HG03342 (cell line): ENCODE results near the gene ASTN2.

Experiments
- ATAC-seq: cut with Tn5 transposase; IDR thresholded peaks from one replicate; pipeline ENCODE4 v1.9.1; 2021; ENCODE audit warnings: mild to moderate bottlenecking, moderate library complexity; ENCODE audit not compliant: unreplicated experiment

Gene ASTN2

DNA sequence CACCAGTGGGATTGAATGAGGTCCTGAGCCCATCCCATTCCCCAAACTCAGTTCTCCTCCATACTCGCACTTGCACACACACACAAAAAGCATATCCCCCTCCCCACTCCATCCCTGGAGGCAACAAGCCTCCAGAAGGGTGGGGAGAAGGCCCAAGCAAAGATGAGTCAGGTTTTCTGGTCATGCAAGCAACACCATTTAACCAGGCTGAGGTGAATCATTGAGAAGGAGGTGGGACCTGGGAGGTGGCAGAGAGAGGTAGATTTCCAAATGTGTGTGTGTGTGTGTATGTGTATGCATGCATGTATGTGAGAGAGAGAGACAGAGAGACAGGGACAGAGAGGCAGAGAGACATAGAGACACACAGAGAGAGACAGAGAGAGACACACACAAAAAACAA, 913.0 kb downstream of the ASTN2 start:
- no peak for ATAC-seq

DNA sequence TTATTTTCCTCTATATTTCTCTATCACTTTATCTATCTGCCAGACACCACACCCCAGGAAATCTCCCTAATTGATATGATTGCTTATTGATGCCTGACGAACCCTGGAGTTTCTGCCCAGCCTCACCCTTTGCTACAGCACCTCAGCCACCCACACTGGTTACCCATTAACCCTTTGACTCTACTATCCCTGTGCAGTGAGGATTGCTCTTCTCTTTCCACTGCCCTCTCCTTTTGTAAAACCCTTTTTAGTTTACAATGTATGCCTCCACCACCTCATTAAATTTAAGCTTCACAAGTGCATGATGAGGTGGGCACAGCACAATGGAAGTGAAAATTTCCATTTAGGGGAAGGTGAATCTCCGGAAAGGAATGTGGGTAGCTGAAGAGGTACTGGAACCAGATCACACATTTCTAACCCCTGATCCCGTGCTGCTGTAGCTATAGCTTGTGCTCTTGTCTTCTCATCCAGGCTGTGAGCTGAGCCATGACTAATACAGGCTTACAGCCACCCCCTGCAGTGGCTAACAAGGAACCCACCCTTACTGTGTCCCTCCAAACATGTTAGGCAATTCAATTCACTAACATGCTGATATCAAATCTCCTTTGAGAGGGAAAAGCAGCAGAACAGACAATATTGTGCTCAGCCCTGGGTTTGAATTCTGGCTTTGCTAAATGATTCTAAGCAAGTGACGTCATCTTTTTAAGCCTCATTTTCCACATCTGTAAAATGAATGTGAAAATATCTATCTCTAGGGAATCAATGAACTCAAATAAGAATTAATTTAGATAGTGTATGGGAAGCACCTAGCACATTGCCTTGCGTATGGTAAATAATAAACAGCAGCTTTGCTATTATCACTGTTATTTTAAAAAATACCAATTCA, 914.6 kb downstream of the ASTN2 start:
- no peak for ATAC-seq

DNA sequence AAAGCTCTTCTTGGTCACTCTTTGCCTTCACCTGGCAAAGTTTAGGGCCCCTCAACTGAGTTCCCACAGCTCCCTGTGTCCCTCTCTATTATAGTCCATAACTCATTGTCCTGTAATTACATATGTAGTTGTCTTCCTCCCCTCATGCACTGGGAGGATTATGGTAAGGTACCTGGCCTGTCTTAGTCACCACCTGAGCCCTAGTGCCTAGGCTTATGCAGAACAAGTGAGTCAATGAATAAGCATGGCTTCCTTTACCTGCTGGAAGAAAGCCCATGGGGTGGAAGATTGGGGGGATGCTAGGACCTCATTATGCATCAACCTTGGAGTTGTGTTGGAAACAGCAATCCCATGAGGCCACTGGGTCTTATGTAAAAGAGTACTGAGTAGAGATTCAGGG, 915.4 kb downstream of the ASTN2 start:
- no peak for ATAC-seq

DNA sequence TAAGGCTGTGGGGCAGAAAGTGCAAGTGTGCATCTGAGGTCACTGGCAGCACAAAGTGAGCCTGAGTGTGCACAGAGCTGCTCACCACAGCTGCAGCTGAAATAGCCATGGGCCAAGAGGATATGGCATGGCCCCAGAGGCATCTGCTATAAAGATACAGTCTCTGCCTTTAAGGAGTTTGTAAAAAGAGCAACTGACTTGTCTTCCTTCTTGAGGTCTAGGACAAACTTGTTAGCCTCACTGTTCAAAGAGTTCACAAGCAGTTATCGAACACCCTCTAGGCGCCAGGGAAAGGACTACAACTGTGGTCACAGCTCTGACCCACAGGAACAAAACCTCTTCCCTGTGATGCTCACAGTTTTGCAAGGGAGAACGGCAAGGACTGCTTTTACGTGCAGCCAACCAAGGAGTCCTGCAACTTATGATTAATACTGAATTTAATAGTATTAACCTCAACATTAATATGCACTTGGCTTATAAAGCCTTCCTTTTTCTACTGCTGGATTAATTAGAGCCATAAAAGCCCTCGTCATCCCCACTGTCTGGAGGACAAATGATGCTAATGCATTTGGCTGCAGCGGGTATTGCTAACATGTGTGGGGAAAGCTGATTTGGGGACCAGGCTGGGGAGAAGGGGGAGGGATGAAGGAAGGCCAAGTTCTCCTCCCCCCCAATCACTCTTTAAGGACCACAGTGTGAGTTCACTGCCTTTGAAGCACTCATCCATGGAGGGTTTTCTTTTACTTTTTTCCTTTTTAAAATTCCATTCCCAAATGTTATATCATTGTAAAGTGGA, 917.6 kb downstream of the ASTN2 start:
- no peak for ATAC-seq

DNA sequence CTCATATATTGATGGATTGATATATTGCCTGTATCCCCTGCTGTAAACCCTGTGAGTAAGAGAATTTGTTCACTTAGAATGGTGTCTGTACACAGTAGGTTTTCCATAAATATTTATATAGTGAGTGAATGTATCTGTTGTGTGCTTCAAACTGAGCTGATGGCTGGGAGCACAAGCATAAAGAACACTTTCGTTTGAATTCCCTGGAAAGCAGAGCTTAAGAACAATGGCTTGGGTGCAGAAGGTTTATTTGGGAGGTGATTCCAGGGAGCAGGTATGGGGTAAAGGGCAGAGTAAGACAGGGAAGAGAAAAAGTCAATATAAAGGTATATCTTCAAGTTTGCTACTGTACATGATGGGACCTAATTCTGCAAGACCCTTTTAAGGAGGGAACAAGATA, 918.7 kb downstream of the ASTN2 start:
- no peak for ATAC-seq

DNA sequence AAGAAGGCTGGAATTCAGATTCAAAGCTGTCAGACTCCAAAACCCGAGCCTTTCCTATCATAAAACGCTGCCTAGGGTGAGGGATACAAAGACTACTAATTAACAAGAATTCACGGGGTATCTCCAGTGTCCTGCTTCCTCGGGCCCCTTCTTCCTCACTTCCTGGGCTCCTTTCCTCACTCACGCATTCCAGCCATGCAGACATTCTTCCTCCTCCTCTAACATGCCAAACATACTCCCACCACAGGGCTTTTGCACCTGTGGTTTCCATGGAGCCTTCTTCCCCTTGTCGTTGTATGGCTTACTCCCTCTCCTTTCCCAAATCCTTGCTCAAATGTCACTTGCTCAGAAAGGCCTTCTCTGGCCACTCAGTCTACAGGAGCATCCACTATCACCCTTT, 919.1 kb downstream of the ASTN2 start:
- no peak for ATAC-seq

DNA sequence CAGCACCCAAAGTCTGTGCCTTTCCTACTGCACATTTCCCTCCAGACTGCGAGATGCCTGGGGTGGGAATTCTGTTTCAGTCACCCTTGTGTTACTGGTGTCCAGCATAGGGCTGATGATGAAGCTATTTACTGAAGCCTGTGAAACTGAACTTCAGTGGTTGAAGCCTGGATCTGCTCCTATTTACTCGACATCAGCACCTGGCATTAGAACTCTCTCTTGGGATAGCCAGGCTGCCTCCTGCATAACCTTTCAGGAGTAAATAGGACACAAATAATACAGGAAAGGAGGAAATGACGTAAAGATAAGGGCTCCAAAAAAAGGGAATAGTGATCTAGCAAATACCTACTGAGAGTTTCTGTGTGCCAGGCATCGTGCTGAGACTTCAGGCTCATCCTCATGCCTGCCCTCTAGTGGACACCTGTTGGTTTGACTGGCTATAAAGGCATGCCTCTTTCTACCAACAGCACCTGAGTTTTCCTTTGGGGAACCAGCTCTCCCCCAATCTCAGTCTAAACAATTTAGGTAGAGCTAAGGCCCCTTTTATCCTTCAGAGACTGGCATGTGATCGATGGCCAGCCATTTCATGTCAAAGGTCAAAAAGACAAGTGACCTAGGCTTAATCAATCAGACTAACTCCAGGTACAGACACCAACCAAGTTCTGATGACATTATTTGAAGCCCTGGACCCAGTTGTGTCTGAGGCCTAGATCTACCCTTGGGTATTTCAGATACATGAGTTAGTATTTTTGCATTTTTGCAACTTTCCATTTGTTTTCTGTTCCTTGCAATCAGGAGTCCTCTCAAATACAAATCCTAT, 919.8 kb downstream of the ASTN2 start:
- ATAC-seq = peak; percentile 70

DNA sequence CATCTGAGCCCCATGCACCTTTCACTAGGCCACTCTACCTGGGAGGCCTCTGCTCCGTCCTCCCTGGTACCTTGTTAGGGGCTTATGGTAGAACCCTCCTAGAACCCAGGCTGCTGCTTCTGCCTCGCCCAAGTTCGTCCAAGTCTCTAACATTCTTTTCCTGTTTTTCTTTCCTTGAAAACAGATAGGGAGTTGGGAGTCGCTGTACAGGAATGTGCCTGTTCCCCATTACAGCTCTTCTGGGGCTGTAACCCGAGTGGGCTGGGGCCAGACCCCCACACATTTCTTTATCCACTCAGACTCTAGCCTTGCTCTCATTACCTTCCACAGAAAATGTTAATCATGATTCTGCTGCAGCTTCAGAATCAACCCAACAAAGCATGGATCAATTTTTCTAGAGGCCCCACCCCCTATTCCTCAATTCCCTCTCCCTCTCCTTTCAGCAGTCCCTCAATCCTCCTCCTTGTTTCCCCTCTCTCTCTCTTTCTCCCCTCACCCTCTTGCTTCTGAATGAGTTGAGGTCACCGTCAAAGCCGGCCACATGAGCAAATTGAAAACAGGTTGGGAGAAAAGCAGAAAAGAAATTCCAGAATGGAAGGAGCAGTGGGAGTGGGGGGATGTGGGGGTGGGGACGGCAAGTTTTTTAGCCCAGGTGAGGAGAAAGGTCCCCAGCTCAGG, 921.5 kb downstream of the ASTN2 start:
- ATAC-seq = no peak

DNA sequence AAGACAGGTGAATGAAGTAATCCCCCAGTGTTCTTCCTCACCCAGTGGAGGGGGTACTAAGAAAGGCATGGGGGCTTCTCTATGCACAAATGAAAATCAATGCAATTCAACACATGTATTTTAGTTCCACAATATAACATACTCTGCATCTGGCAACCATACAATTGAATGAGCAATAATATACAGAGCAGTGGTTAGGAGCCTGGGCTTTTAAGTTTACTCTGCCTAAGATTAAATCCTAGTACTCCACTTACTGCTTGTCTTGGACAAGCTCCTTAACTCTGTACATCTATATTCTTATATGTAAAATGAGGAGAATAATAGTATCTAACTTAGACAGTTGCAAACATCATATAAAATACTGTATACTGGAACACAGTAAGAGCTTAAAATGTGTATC, 923.2 kb downstream of the ASTN2 start:
- ATAC-seq = no peak

DNA sequence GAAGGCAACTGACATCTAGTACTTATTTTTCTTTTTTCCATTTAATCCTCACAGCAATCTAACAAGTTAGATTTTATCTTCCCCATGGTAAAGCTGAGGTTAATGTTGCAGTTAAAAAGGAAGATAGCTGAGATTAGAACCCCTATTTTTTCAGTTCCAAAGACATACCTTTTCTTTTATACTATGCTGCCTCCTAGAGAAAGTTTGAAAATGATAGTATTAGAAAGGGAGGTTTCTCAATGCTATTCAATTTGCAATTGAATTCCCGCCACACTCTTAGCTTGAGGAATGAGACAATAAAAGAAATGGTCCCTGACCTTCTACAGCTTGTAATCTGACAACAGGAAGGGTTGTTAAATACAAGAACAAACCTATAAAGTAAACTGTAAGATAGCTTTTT, 923.6 kb downstream of the ASTN2 start:
- ATAC-seq = no peak

DNA sequence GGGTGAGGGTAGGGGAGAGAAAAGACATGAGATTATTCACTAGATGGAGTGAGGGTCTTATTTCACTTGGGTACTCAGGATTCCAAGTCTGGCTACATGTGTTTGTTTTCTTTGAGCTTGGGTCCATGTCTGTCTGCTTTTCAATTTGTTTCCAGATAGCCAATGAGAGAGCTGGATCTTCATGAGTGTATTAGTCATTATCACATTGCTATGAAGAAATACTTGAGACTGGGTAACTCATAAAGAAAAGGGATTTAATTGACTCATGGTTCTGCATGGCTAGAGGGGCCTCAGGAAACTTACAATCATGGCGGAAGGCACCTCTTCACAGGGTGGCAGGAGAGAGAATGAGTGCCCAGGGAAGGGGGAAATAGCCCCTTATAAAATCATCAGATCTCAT, 924.5 kb downstream of the ASTN2 start:
- ATAC-seq = no peak

DNA sequence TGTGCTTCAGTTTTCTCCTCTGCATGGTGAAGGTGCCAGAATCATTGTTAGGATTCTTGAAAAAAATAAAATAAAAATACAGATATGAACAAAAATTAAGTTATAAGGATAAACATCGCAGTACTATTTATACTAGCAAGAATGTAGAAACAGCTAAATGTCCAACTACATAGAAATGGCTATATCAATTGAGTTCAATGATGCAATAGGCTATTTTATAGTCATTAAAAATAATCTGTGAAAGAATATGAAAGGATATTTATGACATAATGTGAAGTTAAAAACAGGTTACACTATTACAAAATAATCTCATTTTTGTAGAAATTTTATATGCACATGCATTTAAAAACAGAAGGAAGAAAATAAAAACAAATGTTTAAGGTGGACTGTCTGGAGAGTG, 926.5 kb downstream of the ASTN2 start:
- no peak for ATAC-seq

DNA sequence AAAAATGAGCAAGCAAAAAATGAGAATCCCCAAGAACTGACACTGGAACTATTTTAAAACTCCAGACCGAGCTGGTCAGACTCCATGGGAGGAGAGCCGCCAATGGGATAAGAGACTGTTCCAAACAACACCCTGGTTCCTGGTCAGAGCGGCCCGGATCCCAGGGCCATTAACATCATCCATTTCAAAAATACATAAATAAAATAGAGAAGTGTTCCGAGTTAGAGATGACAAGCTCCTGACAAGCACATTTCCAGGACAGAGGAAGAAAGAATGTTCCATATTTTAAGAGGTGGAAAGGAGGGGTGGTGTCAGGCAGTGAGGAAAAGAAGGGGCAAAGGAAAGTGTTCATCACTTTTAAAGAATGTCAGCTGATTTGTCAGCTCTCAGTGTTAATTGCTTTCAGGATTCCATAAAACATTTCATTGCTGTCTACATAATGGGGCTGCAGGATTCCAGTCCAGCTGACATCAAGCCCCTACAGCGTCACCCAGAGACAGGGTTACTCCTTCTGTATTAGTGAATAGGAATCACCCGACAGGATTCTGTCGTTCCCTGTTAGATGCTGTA, 930.3 kb downstream of the ASTN2 start:
- ATAC-seq = no peak

DNA sequence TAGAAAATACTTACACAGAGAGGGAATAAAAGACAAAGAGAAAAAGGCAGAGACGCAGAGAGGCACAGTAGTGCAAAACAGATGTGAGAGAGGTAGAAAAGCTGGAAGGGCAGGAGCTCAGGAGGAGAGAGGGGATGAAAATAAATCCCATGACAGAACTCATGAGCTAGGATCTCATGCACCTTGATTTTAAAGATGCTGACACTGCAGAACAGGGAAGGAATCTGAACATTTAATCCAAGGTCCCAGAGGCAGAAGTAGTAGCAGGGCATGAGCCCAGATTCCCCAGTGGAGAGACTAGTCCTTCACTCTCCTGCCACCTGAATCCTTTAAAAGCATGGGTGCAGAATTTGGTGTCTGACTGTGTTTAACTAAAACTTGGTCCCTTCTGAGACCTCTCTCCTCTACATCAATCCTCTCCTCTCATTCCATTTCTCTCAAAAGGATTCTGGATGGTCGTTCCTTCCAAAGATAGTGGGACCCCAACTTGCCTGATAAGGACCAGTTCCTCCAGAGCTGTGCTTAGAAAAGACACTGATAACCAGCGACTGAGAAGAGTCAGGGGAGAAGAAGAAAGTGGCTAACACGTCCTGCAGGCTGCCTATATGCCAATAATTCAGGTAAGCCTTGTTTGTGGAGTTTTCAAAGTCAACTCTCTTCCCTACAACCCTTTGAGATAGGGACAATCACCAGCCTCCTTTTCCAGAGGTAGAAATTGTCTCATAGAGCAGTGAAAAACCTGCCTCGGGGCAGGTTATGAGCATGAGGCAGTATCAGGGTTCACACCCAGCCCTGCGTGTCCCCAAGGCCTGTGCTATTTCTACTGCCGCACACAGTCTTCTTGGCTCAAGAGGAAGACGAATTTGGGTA, 931.0 kb downstream of the ASTN2 start:
- no peak for ATAC-seq

DNA sequence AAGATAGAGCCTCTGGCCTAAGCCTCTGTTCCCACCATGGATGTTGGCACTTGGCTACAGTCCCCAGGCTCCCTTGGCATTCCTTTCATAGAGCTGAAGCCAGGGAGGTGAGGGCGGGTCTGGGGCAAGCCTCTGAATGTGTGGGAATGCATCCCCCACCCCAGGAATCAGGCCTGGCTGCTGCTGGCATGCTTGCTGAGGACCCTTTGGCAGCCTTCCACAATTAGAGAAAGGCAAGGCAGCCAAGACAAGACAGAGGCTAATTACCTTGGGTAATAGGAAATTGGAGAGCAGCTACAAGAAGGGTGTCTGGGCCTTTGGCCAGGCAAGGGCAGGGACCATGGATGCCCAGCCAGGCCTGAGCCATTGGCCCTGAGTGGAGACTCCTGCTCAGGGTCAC, 932.1 kb downstream of the ASTN2 start:
- no peak for ATAC-seq

DNA sequence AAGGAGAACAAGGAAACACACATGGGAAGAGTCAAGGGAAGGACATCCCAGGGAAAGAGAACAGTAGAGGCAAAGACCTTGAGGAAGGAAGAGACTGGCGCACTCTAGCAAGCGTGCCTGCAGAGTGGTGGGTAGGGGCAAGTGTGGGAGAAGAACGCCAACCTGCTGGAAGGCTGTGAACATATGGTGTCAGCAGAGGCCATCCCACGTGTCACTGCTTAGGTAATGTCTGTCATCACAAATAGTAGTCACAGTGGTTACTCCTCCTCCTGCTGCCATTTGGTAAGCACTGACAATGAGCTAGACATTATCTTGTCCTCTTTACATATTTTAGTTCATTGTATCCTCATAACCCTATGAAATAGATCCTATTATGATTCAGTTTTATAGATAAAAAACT, 934.2 kb downstream of the ASTN2 start:
- no peak for ATAC-seq

DNA sequence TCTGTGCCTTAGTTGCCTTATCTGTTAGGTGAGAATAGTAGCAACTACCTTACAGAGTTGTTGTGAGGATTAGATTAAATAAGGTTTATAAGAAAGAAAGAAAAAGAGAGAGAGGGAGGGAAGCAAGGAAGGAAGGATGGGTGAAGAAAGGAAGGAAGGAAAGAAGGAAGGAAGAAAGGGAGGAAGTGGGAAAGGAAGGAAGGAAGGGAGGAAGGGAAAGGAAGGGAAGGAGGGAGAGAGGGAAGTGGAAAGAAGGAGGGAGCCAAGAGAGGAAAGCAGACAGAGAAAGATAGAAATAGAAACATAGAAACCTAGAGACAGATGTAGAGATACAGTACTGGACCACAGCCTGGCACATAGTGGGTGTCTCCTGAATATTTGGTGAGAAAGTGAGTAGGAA, 934.9 kb downstream of the ASTN2 start:
- ATAC-seq = no peak

DNA sequence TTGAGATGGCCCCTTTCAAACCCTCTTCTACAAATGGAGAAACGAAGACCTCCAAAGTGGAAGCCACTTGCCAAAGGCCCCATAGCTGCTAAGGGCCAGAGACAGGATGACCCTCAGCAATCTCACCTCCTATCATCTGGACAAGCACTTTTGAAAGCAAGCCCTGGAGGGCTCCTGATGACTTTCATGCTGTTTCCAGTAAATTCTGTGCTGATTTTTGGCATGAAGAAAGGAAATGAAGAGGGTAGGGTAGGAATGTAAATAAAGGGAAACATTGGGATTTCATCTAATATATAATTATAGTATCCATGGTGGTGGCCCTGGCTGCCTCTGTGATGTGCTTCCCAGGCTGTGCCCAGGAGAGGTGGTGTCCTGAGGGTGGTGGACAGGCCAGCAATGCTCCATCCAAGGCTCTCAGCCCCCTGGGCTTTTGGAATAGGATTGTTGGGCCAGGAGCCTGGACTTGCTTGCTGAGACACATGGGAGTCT, 935.8 kb downstream of the ASTN2 start:
- no peak for ATAC-seq

DNA sequence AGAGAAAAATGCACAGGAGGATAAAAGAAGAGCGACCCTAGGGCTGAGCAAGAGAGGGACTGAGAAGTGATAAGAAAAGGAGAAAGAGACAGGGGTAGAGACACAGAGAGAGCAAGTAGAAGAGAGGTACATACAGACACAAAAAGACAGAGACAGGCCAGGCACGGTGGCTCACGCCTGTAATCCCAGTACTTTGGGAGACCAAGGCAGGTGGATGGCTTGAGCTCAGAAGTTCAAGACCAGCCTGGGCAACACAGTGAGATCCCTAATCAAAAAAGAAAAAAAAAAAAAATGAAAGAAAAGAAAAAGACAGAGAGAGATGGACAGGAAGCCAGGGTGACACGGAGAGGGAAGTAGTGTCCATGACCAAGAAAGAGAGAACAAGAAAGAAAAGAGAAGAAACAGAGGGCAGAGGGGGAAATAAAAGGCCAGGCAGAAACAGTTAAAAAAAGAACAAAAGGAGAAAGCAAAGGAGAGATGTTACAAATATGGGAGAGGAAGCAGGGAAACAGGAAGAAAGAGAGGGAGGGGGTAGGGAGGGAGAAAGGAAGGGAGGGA, 937.2 kb downstream of the ASTN2 start:
- no peak for ATAC-seq
